Astrocyte (in vitro differentiated cells and primary cell): ENCODE data around the gene PDZD2.

ENCODE experiments used
- EZH2 ChIP-seq: IDR thresholded peaks from 2 replicates; pipeline ENCODE4 v1.6.1; 2012; ENCODE audit warnings: mild to moderate bottlenecking, low read length, inconsistent platforms; ENCODE audit not compliant: insufficient read depth
- TF ChIP-seq, protein P1 (sequence below): IDR thresholded peaks from 2 replicates; pipeline ENCODE4 v1.5.1; 2011; ENCODE audit warnings: low read depth, mild to moderate bottlenecking, inconsistent platforms, low read length, moderate library complexity; ENCODE audit not compliant: insufficient read depth

DNA sequence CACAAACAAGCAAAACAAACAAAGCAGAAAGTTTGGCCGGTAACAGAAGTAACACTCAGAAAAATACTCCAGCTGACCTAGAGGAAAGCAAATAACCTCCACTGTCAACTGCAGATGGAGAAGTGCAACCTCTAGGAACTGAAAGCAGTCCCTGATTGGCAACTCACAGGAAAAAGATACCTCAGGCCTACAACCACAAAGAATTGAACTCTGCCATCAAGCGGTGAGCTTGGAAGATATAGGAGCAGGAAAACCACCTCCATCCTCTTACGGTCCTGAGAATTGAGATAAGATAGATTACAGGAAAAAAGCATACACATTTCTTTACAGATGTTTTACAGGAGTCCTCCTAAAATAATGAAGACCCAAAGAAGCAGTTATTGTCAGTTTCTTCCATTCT, 184.5 kb downstream of the PDZD2 start:
- TF ChIP-seq, protein P1, sequence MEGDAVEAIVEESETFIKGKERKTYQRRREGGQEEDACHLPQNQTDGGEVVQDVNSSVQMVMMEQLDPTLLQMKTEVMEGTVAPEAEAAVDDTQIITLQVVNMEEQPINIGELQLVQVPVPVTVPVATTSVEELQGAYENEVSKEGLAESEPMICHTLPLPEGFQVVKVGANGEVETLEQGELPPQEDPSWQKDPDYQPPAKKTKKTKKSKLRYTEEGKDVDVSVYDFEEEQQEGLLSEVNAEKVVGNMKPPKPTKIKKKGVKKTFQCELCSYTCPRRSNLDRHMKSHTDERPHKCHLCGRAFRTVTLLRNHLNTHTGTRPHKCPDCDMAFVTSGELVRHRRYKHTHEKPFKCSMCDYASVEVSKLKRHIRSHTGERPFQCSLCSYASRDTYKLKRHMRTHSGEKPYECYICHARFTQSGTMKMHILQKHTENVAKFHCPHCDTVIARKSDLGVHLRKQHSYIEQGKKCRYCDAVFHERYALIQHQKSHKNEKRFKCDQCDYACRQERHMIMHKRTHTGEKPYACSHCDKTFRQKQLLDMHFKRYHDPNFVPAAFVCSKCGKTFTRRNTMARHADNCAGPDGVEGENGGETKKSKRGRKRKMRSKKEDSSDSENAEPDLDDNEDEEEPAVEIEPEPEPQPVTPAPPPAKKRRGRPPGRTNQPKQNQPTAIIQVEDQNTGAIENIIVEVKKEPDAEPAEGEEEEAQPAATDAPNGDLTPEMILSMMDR, result no peak
- no peak for TF ChIP-seq EZH2
